GM21576 (cell line): ENCODE data around the gene SOCS6.
"Not testable (repeated sequence)": the region's sequence is repeated elsewhere in the genome, so short reads cannot be mapped to it uniquely, and the experiment has no call there.

Experiments used
- ATAC-seq: cut with Tn5 transposase; IDR thresholded peaks from one replicate; pipeline ENCODE4 v1.9.1; 2021; ENCODE audit warnings: mild to moderate bottlenecking, moderate library complexity; ENCODE audit not compliant: unreplicated experiment

SOCS6 gene

GRCh38 chr18:70354771-70355170, 65.9 kb downstream of the SOCS6 start:
- ATAC-seq: no peak

GRCh38 chr18:70355620-70356385, 67.0 kb downstream of the SOCS6 start:
- no peak for ATAC-seq

- ATAC-seq: peak; percentile 81
Measured at GRCh38 chr18:70358105-70358406, 69.2 kb downstream of the SOCS6 start.

GRCh38 chr18:70359071-70359470, 70.2 kb downstream of the SOCS6 start:
- ATAC-seq: no peak

GRCh38 chr18:70362258-70362657, 73.4 kb downstream of the SOCS6 start:
- no peak for ATAC-seq

- ATAC-seq: no peak
Measured at GRCh38 chr18:70363861-70364260, 75.0 kb downstream of the SOCS6 start.

GRCh38 chr18:70365361-70365760, 76.5 kb downstream of the SOCS6 start:
- no peak for ATAC-seq

- ATAC-seq: no peak
Measured at GRCh38 chr18:70366174-70366573, 77.3 kb downstream of the SOCS6 start.

GRCh38 chr18:70366670-70367069, 77.8 kb downstream of the SOCS6 start:
- ATAC-seq: no peak

- ATAC-seq: not testable (repeated sequence)
Measured at GRCh38 chr18:70367344-70367743, 78.5 kb downstream of the SOCS6 start.

- ATAC-seq: no peak
Measured at GRCh38 chr18:70368903-70369302, 80.1 kb downstream of the SOCS6 start.

GRCh38 chr18:70370762-70371733, 82.2 kb downstream of the SOCS6 start:
- no peak for ATAC-seq

- no peak for ATAC-seq
Measured at GRCh38 chr18:70371908-70372307, 83.1 kb downstream of the SOCS6 start.

- ATAC-seq: no peak
Measured at GRCh38 chr18:70372450-70373041, 83.7 kb downstream of the SOCS6 start.

- ATAC-seq: no peak
Measured at GRCh38 chr18:70373042-70373519, 84.2 kb downstream of the SOCS6 start.

- no peak for ATAC-seq
Measured at GRCh38 chr18:70374154-70374553, 85.3 kb downstream of the SOCS6 start.

GRCh38 chr18:70376137-70376913, 87.5 kb downstream of the SOCS6 start:
- no peak for ATAC-seq

- no peak for ATAC-seq
Measured at GRCh38 chr18:70376914-70377258, 88.0 kb downstream of the SOCS6 start.

- ATAC-seq: no peak
Measured at GRCh38 chr18:70377317-70377799, 88.5 kb downstream of the SOCS6 start.

- no peak for ATAC-seq
Measured at GRCh38 chr18:70377857-70378701, 89.2 kb downstream of the SOCS6 start.
